ENCODE measurements around the gene PDZD2.

Gene PDZD2

DNA sequence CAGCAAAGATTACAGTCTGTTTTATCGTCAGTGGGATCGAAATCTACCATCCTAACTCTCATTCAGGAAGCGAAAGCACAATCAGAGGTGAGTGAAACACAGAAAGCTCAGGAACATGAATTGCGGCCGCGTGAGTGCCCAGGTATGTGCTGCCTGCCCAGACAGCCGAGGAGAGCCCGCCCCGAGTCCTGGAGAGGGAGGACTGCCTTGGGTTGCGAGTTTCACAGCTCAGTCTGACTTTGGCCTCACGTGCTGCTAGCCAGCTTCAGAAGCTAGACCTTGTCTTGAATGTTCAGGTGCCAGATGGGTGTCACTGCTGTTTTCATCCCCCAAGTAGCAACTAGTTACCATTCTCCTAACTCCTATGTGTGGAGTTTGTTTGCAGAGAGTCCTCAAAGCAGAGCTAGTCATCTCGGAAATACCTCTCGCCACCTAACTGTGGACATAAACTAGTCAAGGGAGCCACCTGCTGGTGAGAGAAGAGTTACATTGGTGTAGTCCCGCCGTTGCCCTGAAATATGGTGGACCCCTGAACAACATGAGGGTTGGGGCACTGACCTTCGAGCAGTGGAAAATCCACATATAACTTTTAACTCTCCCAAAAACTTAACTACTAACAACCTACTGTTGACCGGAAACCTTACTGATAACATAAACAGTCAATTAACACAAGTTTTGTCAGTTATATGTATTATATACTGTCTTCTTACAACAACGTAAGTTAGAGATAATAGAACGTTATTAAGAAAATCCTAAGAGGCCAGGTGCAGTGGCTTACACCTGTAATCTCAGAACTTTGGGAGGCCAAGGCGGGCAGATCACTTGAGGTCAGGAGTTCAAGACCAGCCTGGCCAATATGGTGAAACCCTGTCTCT, 454.2 kb downstream of the PDZD2 start:
- H4K20me1 ChIP-seq (ENCODE audit: insufficient read depth, low read length, poor library complexity, severe bottlenecking), result no peaks in the 10 kb centered on the region
- peak overlapping the region; percentile 52 for H2AFZ ChIP-seq (ENCODE audit: low read length)
- no peak overlapping the region for H3K4me2 ChIP-seq (ENCODE audit: low read depth, low read length, poor library complexity, severe bottlenecking)
- no peak overlapping the region for H3K9ac ChIP-seq (ENCODE audit: low read depth, low read length, poor library complexity, severe bottlenecking)
- H3K79me2 ChIP-seq (ENCODE audit: insufficient read depth, low read length), result no peaks in the 10 kb centered on the region
- no peaks in the 10 kb centered on the region for H3K9me2 ChIP-seq (replicated peaks; ENCODE audit: low read depth, low read length)
- no peaks in the 10 kb centered on the region for H3F3A ChIP-seq (ENCODE audit: low read depth)
- no peaks in the 10 kb centered on the region for H3K36me3 ChIP-seq (ENCODE audit: insufficient read depth, low read length)
- no peak for TF ChIP-seq EZH2phosphoT487 (IDR thresholded peaks at IDR 0.05; ENCODE audit: borderline replicate concordance)
- TF ChIP-seq, protein P1, sequence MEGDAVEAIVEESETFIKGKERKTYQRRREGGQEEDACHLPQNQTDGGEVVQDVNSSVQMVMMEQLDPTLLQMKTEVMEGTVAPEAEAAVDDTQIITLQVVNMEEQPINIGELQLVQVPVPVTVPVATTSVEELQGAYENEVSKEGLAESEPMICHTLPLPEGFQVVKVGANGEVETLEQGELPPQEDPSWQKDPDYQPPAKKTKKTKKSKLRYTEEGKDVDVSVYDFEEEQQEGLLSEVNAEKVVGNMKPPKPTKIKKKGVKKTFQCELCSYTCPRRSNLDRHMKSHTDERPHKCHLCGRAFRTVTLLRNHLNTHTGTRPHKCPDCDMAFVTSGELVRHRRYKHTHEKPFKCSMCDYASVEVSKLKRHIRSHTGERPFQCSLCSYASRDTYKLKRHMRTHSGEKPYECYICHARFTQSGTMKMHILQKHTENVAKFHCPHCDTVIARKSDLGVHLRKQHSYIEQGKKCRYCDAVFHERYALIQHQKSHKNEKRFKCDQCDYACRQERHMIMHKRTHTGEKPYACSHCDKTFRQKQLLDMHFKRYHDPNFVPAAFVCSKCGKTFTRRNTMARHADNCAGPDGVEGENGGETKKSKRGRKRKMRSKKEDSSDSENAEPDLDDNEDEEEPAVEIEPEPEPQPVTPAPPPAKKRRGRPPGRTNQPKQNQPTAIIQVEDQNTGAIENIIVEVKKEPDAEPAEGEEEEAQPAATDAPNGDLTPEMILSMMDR (conservative IDR thresholded peaks at IDR 0.05; ENCODE audit: low read length), result peak; percentile 85
- H3K9me3 ChIP-seq (ENCODE audit: insufficient read depth, low read depth, low read length), result no peaks in the 10 kb centered on the region
- H3K4me3 ChIP-seq (ENCODE audit: low read length, poor library complexity, severe bottlenecking), result no peak overlapping the region
- no peaks in the 10 kb centered on the region for H3K27me3 ChIP-seq (ENCODE audit: insufficient read depth, low read length, poor library complexity, severe bottlenecking)
- no peaks in the 10 kb centered on the region for H3K4me1 ChIP-seq (ENCODE audit: insufficient read depth, low read length, poor library complexity, severe bottlenecking)

DNA sequence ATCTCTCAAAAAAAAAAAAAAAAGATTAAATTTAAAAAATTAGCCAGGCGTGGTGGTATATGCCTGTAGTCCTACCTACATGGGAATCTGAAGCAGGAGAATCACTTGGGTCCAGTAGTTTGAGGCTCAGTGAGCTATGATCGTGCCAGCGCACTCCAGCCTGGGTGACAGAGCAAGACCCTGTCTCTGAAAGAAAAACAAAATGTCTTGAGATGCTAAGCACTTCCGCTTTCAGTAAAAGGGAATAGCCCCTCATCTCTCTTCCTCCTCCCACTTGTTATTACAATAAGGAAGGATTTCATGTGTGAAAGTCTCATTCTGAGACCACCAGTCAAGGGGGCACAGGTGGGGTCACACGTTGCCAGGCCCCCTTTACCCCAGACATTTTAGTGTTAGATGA, 455.8 kb downstream of the PDZD2 start:
- H4K20me1 ChIP-seq (ENCODE audit: insufficient read depth, low read length, poor library complexity, severe bottlenecking), result no peaks in the 10 kb centered on the region
- no peaks in the 10 kb centered on the region for H3K27me3 ChIP-seq (ENCODE audit: insufficient read depth, low read length, poor library complexity, severe bottlenecking)
- no peaks in the 10 kb centered on the region for H3K9me2 ChIP-seq (replicated peaks; ENCODE audit: low read depth, low read length)
- H3K4me3 ChIP-seq (ENCODE audit: low read length, poor library complexity, severe bottlenecking), result no peak overlapping the region
- H3K9me3 ChIP-seq (ENCODE audit: insufficient read depth, low read depth, low read length), result no peaks in the 10 kb centered on the region
- H3K4me2 ChIP-seq (ENCODE audit: low read depth, low read length, poor library complexity, severe bottlenecking), result no peak overlapping the region
- no peaks in the 10 kb centered on the region for H3F3A ChIP-seq (ENCODE audit: low read depth)
- H3K36me3 ChIP-seq (ENCODE audit: insufficient read depth, low read length), result no peaks in the 10 kb centered on the region
- no peak overlapping the region for H2AFZ ChIP-seq (ENCODE audit: low read length)
- no peaks in the 10 kb centered on the region for H3K4me1 ChIP-seq (ENCODE audit: insufficient read depth, low read length, poor library complexity, severe bottlenecking)
- TF ChIP-seq EZH2phosphoT487 (IDR thresholded peaks at IDR 0.05; ENCODE audit: borderline replicate concordance), result no peak
- TF ChIP-seq, protein P1 (conservative IDR thresholded peaks at IDR 0.05; ENCODE audit: low read length), result no peak
- no peak overlapping the region for H3K9ac ChIP-seq (ENCODE audit: low read depth, low read length, poor library complexity, severe bottlenecking)
- H3K79me2 ChIP-seq (ENCODE audit: insufficient read depth, low read length), result no peaks in the 10 kb centered on the region

DNA sequence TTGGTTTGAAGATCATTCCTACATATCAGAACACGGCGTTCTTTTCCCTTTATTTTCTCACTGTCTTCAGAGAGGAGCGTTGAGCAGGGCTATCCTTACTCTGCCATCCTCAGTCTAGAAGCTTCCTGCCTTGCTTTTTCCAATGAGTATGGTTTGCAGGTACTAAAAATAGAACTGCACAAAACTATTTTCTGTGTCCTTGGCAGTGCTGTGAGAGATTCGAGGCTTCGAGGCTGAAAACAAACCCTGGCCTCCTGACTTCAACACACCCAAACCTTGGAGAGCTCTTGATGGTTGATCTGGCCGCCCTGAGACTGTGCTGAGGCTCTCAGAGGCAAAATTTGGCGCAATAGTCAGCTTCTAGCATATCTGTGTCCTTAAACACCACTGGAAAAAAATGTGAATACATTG, 456.3 kb downstream of the PDZD2 start:
- Histone ChIP-seq H3K4me1 (ENCODE audit: insufficient read depth, low read length, poor library complexity, severe bottlenecking) (no peaks in the 10 kb centered on the region), H3K9me2 (replicated peaks; ENCODE audit: low read depth, low read length) (no peaks in the 10 kb centered on the region), H3K4me3 (ENCODE audit: low read length, poor library complexity, severe bottlenecking) (no peak overlapping the region), H3K27me3 (ENCODE audit: insufficient read depth, low read length, poor library complexity, severe bottlenecking) (no peaks in the 10 kb centered on the region), H4K20me1 (ENCODE audit: insufficient read depth, low read length, poor library complexity, severe bottlenecking) (no peaks in the 10 kb centered on the region), H2AFZ (ENCODE audit: low read length) (no peak overlapping the region), H3K36me3 (ENCODE audit: insufficient read depth, low read length) (no peaks in the 10 kb centered on the region), H3F3A (ENCODE audit: low read depth) (no peaks in the 10 kb centered on the region), H3K9ac (ENCODE audit: low read depth, low read length, poor library complexity, severe bottlenecking) (no peak overlapping the region), H3K4me2 (ENCODE audit: low read depth, low read length, poor library complexity, severe bottlenecking) (no peak overlapping the region), H3K79me2 (ENCODE audit: insufficient read depth, low read length) (no peaks in the 10 kb centered on the region), H3K9me3 (ENCODE audit: insufficient read depth, low read depth, low read length) (no peaks in the 10 kb centered on the region)
- TF ChIP-seq, protein P1 (conservative IDR thresholded peaks at IDR 0.05; ENCODE audit: low read length), result no peak
- TF ChIP-seq EZH2phosphoT487 (IDR thresholded peaks at IDR 0.05; ENCODE audit: borderline replicate concordance), result no peak

All from Loucy (cell line).